ENCODE data around the gene UTF1.

UTF1 gene

DNA sequence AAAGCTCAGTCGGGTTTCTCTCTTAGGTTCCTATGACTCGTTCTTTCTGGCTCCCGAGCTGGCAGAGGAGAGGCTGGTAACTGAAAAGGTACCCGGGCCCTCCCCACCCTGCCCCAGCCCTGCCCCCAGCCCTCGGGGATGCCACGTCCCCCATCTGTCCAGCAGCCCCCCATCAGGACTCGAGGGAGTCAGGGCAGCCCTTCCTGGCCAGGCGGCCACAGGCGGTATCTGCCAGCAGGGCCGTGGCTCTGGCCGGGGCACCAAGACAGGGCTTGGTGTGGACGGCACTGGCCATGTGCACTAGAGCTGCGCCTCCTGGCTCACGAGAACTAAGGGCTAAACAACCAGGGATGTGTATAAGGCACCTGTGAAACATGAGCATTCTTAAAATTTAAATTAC, 40.3 kb upstream of the UTF1 start:
- TF ChIP-seq GATA2 (IDR thresholded peaks at IDR 0.05; ENCODE audit: low read depth, low read length) = no peak
- TF ChIP-seq GATA3 (IDR thresholded peaks at IDR 0.05; ENCODE audit: low read depth, low read length) = no peak

DNA sequence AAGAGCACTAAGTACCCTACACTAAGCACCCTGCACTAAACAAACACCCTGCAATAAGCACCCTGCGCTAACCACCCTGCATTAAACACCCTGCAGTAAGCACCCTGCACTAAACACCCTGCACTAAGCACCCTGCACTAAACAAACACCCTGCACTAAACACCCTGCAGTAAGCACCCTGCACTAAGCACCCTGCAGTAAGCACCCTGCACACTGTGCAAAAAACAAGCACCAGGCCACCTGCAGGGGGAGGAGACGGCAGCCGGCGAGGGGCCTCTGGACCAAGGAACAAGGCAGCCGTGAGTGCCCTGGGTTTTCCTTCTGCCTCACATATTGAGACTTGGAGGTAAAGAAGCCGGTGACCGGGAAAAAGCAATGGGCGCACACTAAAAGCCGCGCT, 39.8 kb upstream of the UTF1 start:
- TF ChIP-seq GATA2 (IDR thresholded peaks at IDR 0.05; ENCODE audit: low read depth, low read length) (no peak), GATA3 (IDR thresholded peaks at IDR 0.05; ENCODE audit: low read depth, low read length) (no peak)

DNA sequence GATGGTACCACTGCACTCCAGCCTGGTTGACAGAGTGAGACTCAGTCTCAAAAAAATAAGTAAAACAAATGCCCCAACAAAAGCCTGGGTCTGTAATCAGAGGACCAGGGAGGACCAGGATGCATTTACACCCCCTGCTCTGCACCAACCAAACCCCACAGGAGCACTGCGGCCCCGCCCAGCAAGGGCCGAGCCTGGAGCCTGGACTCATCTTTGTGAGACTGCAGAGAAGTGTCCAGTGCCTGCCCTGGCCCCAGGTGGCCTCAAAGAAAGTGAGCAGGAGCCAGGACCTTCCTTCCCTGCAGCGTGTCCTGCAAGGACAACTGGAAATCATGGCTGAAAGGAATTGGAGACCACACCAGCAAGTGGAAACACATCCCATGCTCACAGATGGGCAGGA, 38.4 kb upstream of the UTF1 start:
- no peak for TF ChIP-seq GATA2 (IDR thresholded peaks at IDR 0.05; ENCODE audit: low read depth, low read length)
- TF ChIP-seq GATA3 (IDR thresholded peaks at IDR 0.05; ENCODE audit: low read depth, low read length) = no peak

DNA sequence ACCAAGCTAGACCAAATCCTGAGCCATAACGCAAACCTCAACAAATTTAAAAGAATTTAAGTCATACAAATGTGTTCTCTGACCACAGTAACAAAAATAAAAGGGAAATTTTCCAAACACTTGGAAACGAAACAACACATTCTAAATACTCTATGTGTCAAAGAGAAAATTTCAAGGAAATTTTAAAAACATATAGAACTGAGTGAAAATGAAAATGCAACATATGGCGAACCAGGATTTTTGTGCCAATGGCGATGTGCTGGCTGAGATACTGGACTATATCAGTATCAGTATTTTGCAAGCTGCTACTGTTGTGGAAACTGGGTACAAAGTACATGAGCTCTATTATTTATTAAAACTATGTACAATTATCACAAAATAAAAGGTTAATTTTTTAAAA, 35.9 kb upstream of the UTF1 start:
- TF ChIP-seq GATA2 (IDR thresholded peaks at IDR 0.05; ENCODE audit: low read depth, low read length) = no peak
- no peak for TF ChIP-seq GATA3 (IDR thresholded peaks at IDR 0.05; ENCODE audit: low read depth, low read length)

DNA sequence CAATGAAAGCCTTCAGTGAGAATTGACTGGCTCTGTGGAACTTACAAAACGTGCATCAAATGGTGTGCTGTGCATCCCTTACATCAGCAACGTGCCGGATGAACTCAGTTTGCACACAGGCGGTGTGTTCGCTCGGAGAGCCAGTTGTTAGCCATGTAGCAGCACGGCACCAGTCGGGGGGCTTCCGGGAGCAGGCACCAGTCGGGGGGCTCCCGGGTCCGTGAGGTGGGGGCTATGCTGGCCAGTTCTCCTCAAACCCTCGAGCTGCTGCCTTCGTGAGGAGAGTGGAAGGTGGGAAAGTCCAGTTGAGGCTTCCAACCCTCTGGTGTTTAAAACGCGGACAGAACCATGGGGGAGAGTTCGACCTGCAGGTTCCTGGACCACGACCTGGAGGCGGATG, 34.9 kb upstream of the UTF1 start:
- no peak for TF ChIP-seq GATA2 (IDR thresholded peaks at IDR 0.05; ENCODE audit: low read depth, low read length)

DNA sequence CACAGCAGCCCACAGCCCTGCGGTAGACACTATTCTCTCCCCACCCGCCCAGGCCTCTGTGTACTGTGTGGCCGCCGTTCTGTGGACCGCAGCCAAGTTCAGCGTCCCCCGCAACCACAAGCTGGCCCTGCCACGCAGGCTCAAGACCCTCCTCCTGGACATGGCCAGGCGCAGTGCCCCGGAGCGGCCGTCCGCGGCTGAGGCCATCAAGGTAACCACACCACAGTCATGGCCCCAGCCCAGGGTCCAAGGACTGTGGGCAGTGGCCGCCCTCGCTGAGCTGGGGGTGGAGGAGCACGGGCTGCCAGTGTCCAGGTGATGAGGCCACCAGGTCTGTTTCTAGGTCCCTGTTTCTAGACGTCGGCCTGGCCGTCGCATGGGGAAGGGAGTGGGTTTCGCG, 34.4 kb upstream of the UTF1 start:
- TF ChIP-seq GATA3 (IDR thresholded peaks at IDR 0.05; ENCODE audit: low read depth, low read length) = no peak
- no peak for TF ChIP-seq GATA2 (IDR thresholded peaks at IDR 0.05; ENCODE audit: low read depth, low read length)

DNA sequence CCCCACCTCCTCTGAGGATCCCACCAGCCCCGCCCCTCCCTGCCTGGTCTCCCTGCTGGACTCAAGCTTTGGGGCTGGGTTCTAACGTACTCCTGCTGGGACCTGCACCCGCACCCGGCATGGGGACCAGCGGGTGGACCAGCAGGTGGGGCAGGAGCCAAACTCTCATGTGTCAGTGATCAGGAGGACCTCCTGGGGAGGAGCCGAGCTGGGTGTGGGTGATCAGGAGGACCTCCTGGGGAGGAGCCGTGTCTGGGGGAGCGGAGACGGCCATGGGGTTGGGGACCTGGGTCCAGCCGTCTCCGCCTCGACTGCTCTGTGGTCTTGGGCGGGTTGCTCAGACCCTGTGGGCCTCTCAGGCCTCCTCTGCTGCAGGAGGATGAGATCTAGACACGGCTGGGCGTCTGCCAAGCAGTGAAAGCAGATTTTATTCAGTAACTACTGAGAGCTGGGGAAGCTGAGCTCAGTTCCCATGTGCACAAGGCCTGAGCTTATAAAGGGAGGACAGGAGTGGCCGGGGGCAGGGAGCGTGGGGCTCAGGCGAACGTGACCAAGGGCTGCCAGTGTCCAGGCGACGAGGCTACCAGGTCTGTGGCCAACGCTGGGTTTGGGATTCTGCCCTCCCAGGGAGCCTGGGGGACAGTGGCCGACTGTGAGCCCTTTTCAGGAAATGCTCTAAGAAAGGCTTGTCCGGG, 33.6 kb upstream of the UTF1 start:
- no peak for TF ChIP-seq GATA2 (IDR thresholded peaks at IDR 0.05; ENCODE audit: low read depth, low read length)
- no peak for TF ChIP-seq GATA3 (IDR thresholded peaks at IDR 0.05; ENCODE audit: low read depth, low read length)

DNA sequence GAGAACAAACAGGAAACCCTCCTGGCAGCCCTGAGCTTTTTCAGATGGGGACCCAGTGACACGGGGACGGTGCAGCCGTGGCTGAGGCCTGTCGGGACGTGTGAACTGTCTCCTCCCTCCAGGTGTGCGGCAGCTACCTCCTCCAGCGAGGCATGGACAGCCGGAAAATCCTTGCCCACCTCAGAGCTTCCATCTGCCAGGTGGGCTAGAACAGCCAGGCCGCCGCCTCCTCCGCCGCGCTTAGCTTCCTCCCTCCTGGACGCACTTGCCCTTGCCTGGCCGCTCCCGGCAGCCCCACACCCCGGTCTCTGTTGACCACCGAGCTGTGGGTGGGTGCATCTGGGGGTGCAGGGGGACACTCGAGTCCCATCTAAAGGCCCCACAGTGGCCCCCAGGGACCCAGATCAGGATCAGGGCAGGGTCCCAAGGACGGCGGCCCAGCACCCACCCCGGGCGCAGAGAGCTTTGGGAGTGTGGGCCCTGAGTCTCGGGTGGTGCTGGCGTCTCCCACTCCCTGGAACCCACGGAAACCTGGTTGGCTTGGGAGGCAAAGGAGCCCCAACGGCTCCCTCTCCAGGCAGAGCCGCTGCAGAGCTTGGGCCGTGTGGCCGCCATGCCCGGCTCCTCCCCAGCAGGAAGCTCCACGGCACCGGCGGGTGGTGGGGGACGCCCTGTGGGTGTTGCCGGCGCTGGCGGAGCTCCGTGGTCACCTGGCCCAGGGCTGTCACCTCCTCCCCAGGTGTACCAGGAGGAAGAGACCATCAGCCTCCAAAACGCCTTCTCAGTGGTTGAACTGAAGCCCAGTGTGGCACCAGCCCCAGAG, 32.9 kb upstream of the UTF1 start:
- TF ChIP-seq GATA2 (IDR thresholded peaks at IDR 0.05; ENCODE audit: low read depth, low read length) (no peak), GATA3 (IDR thresholded peaks at IDR 0.05; ENCODE audit: low read depth, low read length) (no peak)

DNA sequence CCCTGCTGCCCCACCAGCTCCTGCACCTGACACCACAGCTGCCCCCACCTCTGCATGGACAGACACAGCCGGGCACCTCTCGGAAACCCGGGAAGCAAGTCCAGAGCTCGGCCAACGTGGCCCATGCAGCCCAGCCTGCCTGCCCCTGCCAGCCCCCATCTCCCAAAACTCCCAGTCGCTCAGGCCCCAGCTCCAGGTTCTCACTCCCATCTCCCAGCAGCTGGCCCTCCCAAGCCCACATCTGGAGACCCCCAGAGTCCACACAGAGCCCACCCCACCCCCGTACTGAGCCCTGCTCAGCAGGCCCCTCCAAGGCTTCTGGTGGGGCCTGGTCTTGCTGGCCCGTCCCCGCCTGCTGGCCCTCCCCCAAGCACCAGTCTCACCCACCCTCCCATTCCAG, 32.2 kb upstream of the UTF1 start:
- TF ChIP-seq GATA3 (IDR thresholded peaks at IDR 0.05; ENCODE audit: low read depth, low read length) = no peak
- no peak for TF ChIP-seq GATA2 (IDR thresholded peaks at IDR 0.05; ENCODE audit: low read depth, low read length)

DNA sequence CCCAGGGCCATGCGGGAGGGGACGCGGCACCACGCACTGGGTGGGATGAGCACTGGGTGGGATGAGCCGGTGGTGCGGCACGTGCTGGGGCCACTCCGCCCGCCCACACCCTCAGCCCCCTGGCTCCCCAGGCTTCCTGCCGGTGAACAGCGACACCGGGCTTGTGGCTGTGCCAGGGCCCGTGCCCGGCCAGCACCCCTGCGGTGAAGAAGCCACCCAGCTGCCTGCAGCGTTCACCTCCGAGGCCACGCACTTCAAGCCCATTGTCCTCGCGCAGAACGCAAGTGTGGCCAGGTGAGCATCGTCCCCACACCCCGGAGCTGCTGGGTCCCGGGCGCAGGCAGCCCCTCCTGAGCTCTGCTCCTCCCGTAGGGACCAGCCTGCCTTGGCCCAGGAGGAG, 31.8 kb upstream of the UTF1 start:
- TF ChIP-seq GATA3 (IDR thresholded peaks at IDR 0.05; ENCODE audit: low read depth, low read length) = no peak
- no peak for TF ChIP-seq GATA2 (IDR thresholded peaks at IDR 0.05; ENCODE audit: low read depth, low read length)

DNA sequence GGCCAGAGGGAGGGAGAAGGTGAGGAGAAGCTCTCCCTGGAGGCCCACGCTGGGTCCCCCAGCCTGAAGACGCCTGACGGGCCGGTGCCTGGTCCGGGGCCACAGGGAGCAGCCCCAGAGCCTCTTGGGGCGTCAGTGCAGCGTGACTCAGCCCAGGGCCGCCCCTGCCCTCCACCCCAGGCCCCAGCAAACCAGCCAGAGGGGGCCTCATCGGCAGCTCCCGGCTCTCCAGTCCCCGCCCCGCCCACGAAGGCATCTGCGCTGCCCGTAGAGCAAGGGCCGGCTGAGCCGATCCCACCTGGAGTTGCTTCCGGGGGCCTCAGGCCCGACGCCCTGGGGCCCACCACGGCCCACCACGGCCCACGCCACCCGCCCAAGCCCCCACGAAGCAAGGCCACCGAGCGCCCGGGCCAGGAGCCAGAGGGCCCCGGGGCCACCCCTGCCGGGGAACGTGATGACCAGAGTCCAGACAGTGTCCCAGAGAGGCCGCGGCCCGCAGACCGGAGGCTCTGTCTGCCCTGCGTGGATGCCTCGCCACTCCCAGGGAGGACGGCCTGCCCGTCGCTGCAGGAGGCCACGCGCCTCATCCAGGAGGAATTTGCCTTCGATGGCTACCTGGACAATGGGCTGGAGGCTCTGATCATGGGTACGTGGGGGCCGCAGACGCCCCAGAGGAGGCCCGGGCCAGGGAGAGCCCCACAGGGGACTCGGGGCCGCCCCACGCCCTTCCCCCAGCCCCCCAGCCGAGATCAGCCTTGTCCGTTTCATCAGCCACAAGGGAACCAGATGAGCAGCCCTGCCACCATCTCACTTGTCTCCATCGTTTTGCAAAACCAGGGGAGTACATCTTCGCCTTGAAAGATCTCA, 31.2 kb upstream of the UTF1 start:
- TF ChIP-seq GATA2 (IDR thresholded peaks at IDR 0.05; ENCODE audit: low read depth, low read length) = no peak
- no peak for TF ChIP-seq GATA3 (IDR thresholded peaks at IDR 0.05; ENCODE audit: low read depth, low read length)

DNA sequence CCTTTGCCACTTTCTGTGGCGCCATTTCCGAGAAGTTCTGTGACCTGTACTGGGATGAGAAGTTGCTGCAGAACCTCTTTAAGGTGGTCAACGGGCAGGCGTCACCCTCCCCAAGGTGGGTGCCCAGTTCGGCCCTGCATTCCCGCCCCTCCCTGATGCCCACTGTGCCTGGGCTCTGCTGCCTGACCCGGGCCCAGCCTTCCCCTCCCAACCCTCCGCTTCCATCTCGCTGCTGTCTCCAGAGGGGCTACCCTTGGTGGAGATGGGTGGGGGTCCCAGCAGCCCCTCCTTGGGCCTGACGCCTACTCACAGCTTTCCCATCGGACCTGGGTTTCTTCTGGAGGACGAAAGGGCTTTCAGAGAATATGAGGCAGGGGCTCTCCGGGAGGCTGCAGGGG, 30.5 kb upstream of the UTF1 start:
- TF ChIP-seq GATA2 (IDR thresholded peaks at IDR 0.05; ENCODE audit: low read depth, low read length) (no peak), GATA3 (IDR thresholded peaks at IDR 0.05; ENCODE audit: low read depth, low read length) (no peak)

DNA sequence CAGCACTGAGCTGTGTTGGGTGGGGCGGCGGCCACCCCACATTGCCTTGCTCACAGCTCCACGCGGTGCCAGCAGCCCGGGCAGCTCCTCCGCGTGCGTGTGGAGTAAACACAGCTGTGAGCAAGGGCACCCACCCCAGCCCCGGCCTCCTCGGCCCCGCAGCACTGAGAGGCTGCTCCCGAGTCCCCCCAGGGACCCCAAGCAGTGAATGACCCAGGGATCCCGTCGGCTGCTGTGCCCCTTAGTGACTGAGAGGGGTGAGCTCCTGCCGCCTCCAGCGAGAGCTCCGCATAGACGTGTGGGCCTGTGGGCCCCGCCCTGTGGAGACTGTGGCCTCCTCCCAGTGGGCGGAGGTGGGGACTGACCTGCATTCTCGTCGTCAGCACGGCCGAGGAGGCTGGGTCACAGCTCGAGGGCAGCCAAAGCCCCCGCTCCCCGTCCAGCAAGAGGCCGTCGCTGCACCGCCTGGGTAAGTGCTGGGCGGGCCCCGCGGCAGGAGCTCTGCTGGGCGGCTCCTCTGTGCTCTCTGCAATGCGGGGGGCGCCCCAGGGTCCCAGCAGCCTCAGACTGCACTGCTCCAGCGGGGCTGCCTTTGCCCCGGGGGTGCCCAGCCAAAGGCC, 29.9 kb upstream of the UTF1 start:
- TF ChIP-seq GATA2 (IDR thresholded peaks at IDR 0.05; ENCODE audit: low read depth, low read length) (no peak), GATA3 (IDR thresholded peaks at IDR 0.05; ENCODE audit: low read depth, low read length) (no peak)

DNA sequence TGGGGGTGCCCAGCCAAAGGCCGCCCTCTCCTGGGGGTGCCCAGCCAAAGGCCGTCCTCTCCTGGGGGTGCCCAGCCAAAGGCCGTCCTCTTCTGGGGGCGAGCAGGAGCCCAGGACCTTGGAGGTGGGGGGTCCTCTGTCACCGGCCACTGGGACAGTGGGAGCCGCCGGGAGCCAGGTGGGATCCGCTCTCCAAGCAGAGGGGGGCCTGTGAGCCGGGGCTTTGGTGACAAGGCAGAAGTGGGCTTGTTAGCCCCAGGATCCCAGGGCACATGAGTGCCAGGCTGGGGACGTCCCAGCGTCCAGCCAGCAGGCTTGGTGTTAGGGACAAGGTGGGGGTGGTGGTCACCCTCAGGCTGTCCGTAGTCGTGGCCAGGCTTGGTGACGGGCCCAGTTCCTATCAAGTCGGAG, 29.4 kb upstream of the UTF1 start:
- no peak for TF ChIP-seq GATA2 (IDR thresholded peaks at IDR 0.05; ENCODE audit: low read depth, low read length)

All from SH-SY5Y (cell line).